ENCODE measurements around the gene MPDZ. TPM values are rescaled to one million over a fixed set of nuclear protein-coding genes. Genes with fewer than 3 reads are reported as not detected.

The MPDZ gene
- total RNA-seq, 1 experiment from 2014 or later: 16.6 TPM

- CTCF ChIA-PET: no interaction called here
- no peaks in the 10 kb centered on the region for H3K9me3 ChIP-seq (ENCODE audit: control insufficient read depth, insufficient read depth, low read depth, low read length)
- no peak for ATAC-seq
- no peaks in the 10 kb centered on the region for H3K4me1 ChIP-seq (ENCODE audit: control insufficient read depth, insufficient read depth, low read length)
- no peaks in the 10 kb centered on the region for H3K36me3 ChIP-seq (ENCODE audit: control insufficient read depth, insufficient read depth, low read length)
- in situ Hi-C loops (cut with HindIII; ENCODE audit: low pct_unique_long_range_greater_than_20kb, low sequenced_read_pairs): no loop called here
- no peak for DNase-seq (ENCODE audit: low read depth, low spot score)
- POLR2A ChIA-PET: no interaction called here
- BruUV-seq (replicated peaks): no TSS peak
- H3K27ac ChIP-seq (ENCODE audit: low read length): no peak overlapping the region
- no peaks in the 10 kb centered on the region for H3K27me3 ChIP-seq (ENCODE audit: control insufficient read depth, insufficient read depth, low read length)
- no peak for TF ChIP-seq SIN3A (IDR thresholded peaks at IDR 0.05; ENCODE audit: borderline replicate concordance, insufficient read depth, low read depth, low read length)
- TF ChIP-seq, protein P1, sequence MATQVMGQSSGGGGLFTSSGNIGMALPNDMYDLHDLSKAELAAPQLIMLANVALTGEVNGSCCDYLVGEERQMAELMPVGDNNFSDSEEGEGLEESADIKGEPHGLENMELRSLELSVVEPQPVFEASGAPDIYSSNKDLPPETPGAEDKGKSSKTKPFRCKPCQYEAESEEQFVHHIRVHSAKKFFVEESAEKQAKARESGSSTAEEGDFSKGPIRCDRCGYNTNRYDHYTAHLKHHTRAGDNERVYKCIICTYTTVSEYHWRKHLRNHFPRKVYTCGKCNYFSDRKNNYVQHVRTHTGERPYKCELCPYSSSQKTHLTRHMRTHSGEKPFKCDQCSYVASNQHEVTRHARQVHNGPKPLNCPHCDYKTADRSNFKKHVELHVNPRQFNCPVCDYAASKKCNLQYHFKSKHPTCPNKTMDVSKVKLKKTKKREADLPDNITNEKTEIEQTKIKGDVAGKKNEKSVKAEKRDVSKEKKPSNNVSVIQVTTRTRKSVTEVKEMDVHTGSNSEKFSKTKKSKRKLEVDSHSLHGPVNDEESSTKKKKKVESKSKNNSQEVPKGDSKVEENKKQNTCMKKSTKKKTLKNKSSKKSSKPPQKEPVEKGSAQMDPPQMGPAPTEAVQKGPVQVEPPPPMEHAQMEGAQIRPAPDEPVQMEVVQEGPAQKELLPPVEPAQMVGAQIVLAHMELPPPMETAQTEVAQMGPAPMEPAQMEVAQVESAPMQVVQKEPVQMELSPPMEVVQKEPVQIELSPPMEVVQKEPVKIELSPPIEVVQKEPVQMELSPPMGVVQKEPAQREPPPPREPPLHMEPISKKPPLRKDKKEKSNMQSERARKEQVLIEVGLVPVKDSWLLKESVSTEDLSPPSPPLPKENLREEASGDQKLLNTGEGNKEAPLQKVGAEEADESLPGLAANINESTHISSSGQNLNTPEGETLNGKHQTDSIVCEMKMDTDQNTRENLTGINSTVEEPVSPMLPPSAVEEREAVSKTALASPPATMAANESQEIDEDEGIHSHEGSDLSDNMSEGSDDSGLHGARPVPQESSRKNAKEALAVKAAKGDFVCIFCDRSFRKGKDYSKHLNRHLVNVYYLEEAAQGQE (IDR thresholded peaks at IDR 0.05; ENCODE audit: insufficient read depth in 1 of 2, low read depth in 2 of 2, low read length in 1 of 2): no peak
- no peak for TF ChIP-seq CTCF (IDR thresholded peaks at IDR 0.05)
- TF ChIP-seq POLR2AphosphoS5 (IDR thresholded peaks at IDR 0.05; ENCODE audit: low read depth, low read length): no peak
- no peak for TF ChIP-seq TCF7L2 (IDR thresholded peaks at IDR 0.05; ENCODE audit: low read depth, low read length)
- intact Hi-C loops (cut with micrococcal nuclease; ENCODE audit: unreplicated experiment): no loop called here
- H3K4me3 ChIP-seq (ENCODE audit: low read depth in 2 of 2, low read length in 2 of 2): no peak overlapping the region
Observed at GRCh38 chr9:13239660-13240059, 39.8 kb downstream of the MPDZ start.

DNA sequence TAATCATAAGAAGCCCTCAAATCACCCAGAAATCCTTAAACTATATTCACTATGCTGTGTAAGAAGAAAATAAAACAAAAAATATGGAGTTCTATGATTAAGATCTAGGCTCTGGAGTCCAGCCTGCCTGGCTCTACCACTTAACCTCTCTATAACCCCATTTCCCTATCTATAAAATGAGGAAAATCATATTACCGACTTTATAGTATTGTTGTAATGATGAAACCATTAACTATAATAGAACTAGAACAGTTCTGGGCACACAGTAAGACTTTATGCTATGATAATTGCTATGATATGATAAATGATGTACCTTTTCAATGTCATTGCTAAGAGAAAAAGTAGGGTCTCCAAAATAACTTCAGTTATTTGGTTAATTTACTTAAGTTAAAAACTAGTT is 40.3 kb downstream of the MPDZ start:
- POLR2A ChIA-PET: no interaction called here
- in situ Hi-C loops (cut with HindIII; ENCODE audit: low pct_unique_long_range_greater_than_20kb, low sequenced_read_pairs): no loop called here

More for the DNA sequence above, 40.3 kb downstream of the MPDZ start:
- intact Hi-C loops (cut with micrococcal nuclease; ENCODE audit: unreplicated experiment): no loop called here
- Histone ChIP-seq H3K27me3 (ENCODE audit: control insufficient read depth, insufficient read depth, low read length) (no peaks in the 10 kb centered on the region), H3K27ac (ENCODE audit: low read length) (no peak overlapping the region), H3K9me3 (ENCODE audit: control insufficient read depth, insufficient read depth, low read depth, low read length) (no peaks in the 10 kb centered on the region), H3K4me3 (ENCODE audit: low read depth in 2 of 2, low read length in 2 of 2) (no peak overlapping the region), H3K36me3 (ENCODE audit: control insufficient read depth, insufficient read depth, low read length) (no peaks in the 10 kb centered on the region), H3K4me1 (ENCODE audit: control insufficient read depth, insufficient read depth, low read length) (no peaks in the 10 kb centered on the region)
- DNase-seq (ENCODE audit: low read depth, low spot score) (no peak), ATAC-seq (no peak)
- CTCF ChIA-PET: no interaction called here
- no TSS peak for BruUV-seq (replicated peaks)
- TF ChIP-seq CTCF (IDR thresholded peaks at IDR 0.05): no peak
- no peak for TF ChIP-seq POLR2AphosphoS5 (IDR thresholded peaks at IDR 0.05; ENCODE audit: low read depth, low read length)
- no peak for TF ChIP-seq TCF7L2 (IDR thresholded peaks at IDR 0.05; ENCODE audit: low read depth, low read length)
- TF ChIP-seq, protein P1 (IDR thresholded peaks at IDR 0.05; ENCODE audit: insufficient read depth in 1 of 2, low read depth in 2 of 2, low read length in 1 of 2): no peak
- no peak for TF ChIP-seq SIN3A (IDR thresholded peaks at IDR 0.05; ENCODE audit: borderline replicate concordance, insufficient read depth, low read depth, low read length)
